ENCODE results near the gene TRIL.
A peak's percentile ranks its signal among the peaks of the same experiment; 100 is the strongest.

Gene TRIL

DNA sequence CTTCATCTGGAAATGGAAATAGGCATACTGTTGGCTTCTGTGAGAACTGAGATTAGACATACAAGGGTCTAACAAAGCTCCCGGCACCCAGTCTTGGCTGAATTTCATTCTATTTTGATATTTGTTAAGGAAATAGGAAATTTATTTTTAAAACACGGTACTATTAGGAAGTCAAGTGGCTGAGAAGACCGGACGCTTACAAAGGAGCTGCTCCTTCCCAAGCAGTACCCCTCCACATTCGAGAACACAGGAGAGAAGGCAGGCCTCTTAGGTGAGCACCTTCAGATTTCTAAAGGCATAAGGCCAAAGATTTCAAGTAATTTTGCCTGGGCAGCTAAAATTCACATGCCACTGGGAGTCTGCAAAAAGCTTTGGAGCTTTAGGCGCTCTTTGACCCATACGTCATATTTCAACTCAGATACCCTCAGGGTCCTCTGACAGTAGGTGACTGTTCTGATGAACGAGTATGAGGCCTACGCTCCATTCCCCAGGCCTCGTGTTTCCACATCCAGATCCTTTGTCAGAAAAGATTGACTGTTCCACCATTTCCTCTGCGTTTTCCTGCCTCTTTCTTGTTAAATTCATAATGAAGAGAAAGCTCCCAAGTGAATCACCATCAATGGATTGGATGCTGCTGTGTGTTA, 17.3 kb downstream of the TRIL start:
- no peak for DNase-seq (ENCODE audit: low spot score)

DNA sequence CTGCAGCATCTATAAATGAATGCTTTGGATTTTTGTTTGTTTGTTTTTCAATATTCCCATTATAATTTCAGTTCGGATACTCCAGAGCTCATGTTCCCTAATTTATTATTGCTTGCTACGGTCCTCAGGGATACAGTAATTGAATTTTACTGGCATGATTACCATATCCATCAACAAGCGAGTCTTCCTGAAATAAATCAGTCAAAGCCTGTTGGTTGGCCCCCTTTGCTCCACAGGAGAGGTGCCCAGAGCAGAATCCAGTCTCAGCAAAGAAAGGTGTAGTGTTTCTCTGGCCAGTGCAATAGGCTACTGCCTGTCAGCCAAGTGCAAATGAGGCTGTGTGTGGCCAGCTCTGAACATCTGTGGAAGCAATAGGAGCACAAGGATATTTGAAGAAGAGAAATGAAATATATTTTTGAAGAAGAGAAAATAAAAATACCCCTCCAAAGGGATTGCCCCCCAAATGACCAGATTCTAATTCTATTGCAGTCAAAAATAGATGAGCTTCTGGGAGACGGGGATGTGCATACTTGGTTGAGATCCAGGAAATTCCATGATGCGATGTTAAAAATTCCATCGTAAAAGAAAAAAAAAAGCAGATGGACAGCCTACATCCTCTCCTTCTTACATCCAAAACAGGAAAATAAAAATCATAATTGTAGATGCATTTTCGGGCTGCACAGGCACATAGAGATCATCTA, 18.1 kb downstream of the TRIL start:
- DNase-seq (ENCODE audit: low spot score) = no peak

DNA sequence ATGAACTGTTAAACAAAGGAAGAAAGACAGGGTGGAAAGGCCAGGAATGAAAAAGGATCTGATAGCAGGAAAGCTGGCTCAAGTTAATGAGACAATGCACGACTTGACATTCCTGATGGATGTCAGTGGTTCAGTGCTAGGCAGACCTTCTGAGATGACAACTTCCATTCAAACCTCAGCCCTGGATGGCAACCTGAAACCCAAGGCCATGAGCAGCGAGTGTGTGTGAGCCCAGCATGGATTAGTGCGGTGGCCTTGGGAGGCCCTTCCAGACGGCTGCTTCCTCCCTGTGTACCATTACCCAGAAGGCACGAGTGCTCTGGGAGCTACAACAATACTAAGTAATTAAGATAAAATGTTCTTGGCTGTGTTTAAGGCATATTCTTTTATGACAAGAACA, 18.8 kb downstream of the TRIL start:
- DNase-seq (ENCODE audit: low spot score) = no peak

DNA sequence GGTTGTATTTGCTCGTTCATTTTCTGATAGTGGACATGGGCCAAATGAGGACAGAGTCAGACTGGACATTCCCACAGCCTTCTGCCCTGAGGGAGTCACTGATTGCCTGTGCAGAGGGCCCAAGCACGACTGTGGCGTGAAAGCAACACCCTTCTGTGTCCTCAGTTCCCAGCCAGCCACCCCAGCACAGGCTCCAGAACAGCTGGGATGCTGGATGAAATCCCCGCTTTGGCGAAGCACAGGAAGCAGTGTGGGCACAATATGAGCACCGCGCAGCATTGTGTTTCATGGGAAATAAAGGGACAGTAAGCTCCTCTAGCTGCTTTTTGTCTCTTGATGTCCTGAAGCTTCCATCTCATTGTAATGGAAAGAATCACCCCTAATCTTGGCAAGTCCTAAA, 20.5 kb downstream of the TRIL start:
- DNase-seq (ENCODE audit: low spot score) = no peak

DNA sequence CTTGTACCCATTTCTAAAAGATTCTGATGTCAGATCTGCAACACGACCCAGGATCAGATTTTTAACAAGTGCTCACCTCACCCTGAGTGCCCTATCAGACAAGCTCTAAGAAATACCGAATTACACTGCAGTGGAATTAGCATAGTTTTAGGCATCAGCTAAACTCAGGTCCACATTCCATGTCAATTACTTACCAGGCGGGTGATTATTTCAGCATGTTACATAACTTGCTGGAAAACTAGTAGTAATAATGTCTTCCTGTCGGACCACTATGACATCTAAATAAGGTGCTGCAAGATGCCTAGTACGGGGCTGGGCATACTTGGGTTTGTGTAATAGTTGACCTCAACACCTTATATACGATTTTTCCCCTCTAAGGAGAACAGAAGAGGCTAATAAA, 21.0 kb downstream of the TRIL start:
- no peak for DNase-seq (ENCODE audit: low spot score)

DNA sequence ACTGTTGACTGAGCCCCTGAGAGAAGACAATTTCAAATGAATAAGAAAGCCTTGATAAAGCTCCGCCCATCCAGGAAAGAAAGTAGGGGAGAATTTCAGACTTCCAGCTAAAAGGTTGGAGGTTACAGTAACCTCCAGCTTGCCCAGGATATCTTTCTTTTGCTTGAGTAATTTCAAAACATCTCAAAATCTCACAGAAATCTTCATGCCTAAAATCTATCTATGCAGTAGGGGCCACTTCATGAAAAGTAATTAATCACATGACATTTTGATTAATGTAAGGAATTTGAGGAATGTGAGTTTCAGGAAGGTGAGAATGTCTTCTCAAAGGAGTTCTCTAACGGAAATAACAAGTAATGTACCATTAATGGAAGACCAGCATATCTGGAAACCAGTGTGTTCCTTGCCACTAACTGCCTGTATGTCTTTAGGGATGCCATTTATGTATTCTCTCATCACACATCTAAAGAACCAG, 24.2 kb downstream of the TRIL start:
- no peak for DNase-seq (ENCODE audit: low spot score)

DNA sequence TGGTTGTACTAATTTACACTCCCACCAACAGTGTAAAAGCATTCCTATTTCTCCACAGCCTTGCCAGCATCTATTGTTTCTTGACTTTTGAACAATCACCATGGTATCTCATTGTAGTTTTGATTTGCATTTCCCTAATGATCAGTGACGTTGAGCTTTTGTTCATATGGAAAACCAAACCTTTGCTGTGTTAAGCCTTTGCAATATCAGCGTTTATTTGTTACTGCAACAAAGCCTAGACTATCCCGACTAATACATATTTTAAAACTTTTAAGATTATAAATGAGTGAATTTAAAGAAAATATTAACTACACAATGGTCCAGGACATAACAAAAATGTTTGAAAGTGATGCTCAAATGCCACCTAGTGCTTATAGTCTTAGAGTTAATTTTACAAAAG, 26.6 kb downstream of the TRIL start:
- no peak for DNase-seq (ENCODE audit: low spot score)

DNA sequence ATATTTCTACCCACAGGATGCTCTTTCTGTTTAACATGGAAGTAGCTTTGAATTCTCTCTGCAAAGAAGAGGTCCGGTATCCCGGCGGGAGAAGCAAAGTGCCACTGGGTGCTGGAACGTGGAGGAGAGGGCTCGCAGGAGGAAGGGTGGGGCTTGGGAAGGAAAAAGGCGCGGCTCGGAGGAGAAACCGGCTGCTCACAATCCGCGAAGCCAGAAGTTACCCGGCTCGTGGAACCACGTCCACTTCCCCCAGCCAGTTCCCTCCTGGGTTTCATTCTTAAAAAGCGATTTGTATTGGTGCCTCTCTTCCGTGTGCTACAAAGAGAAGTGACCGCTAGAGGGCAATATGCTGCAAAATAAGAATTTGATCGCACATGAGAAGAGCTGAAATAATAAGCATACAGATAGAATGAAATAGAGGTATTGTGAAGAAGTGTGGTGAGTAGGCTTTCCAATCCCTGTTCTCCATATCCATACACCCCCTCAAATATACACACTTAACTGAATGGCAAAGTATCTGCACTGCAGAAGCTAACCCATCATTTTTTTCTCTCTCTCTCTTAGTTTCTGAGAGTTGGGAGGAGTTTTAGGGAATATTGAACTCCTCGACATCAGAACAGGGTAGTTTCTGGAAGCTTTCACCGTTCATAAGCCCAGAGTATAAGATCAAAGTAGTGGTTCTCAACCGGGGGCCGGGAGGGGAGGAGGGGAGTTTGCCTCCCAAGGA, 31.1 kb downstream of the TRIL start:
- peak; percentile 67 for DNase-seq (ENCODE audit: low spot score)

DNA sequence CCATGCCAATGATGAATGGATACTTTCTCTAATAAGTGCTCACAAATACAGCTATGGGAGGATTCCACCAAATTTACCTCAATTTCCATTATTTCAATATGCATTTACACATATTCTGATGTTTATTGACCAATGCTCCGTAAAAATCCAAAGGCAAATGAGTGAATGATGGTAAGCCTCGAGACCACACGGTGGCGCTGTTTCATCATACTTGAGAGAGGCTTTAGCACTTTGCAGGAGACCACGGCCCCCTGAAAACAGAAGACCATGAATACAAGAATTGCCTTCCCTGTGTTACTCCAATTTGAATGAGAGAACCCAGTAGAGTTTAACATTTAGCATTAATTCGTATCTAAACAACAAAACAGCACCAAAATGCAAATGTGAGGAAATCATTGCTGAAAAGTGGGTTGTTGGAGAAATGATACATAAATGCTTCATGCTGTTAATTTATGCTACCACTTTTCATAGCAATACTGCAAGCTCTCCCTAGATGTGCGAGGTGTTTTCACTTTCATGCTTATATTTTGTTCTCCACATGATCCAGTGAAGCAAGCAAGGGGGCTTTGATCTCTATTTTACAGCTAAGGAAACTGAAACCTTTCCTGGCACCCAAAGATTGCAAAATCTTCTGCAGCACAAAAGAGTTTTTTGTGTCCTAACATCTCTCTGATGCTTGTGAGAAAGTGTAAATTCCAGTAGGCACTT, 35.4 kb downstream of the TRIL start:
- peak; percentile 78 for DNase-seq (ENCODE audit: low spot score)

DNA sequence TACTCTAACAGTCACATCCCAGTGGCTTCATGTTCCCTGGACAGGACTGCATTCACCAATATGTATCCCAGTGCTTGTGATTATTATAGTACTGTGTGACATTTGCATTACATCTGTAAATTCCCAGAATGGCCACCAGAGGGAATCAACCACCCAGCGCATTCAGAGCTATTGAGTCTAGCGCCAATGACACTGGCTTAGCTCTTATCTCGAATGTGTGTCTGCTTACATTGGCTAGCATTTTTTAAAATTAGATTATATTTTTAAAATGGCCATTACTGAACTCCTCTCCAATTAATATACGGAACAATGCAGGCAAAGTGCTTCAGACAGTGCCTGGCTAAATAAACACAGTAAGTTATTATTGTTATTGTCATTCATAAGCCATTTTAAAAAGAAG, 36.3 kb downstream of the TRIL start:
- peak; percentile 69 for DNase-seq (ENCODE audit: low spot score)

DNA sequence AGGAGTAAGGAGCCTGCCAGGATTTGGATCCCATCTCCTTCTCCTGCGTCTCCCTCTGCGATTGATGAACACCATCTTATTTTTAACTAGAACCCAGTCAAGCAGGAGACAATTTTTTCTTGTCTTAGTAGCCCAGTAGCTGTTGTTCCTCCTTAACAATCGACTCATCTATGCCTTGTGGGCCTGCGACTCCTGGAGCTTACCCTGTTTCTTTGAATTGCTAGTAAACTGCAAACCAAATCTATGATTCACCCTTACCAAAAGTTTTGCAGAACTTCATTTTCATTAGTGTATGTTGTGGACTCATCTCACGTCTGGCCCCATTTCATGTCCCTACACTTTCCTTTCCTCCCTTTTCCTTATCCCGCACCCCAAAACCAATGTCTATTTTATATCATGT, 37.7 kb downstream of the TRIL start:
- no peak for DNase-seq (ENCODE audit: low spot score)

DNA sequence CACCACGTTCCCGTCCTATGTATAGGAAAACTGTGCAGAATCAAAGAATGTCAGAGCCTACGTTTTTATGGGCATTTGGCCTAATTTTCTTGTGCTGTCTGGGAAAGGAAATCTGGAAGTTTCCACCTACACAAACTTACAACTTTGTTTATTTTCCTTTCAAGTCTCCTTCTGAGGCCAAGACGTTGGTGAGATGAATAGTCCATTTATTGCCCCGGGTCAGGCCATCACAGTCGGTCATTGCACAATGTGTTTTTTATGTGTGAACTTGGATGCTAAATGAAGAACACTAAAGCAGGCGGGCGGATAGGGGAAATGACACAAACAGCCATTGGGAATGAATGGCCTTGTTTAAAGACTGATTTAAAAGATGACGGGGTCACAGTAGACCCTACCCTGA, 38.6 kb downstream of the TRIL start:
- no peak for DNase-seq (ENCODE audit: low spot score)

DNA sequence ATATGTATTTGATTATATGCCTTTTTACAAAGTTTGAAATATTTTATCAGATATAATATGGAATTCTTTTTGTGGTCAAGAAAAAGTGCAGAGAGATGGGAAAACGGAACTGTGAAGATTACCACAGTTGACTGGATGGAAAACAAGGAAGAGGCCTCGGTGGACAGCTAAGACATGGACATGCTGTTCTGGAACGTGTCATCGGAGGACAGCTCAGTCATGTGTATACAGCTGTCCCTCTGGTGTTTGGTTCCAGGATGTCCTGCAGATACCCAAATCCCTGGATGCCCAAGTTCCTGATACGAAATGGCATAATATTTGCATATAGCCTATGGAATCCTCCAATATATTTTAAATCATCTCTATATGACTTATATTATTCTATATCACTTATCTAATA, 49.4 kb downstream of the TRIL start:
- no peak for DNase-seq (ENCODE audit: low spot score)

DNA sequence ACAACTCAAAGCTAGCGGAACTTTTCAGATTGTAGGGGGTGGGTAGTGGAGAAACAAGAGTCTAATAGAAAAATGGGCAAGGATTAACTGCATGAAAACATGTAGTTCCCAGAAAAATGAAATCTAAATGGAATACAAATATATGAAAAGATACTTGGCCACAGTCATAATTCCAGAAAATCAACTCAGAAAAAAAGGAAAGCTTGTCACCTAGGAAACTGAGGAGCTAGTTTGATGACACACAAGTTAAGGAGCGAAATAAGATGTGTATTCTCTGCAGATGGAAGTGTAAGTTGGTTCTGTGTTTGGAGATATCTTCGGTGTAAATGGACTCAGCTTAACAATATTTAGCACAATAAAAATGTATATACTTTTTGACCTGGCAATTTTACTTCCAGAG, 52.7 kb downstream of the TRIL start:
- DNase-seq (ENCODE audit: low spot score) = no peak

DNA sequence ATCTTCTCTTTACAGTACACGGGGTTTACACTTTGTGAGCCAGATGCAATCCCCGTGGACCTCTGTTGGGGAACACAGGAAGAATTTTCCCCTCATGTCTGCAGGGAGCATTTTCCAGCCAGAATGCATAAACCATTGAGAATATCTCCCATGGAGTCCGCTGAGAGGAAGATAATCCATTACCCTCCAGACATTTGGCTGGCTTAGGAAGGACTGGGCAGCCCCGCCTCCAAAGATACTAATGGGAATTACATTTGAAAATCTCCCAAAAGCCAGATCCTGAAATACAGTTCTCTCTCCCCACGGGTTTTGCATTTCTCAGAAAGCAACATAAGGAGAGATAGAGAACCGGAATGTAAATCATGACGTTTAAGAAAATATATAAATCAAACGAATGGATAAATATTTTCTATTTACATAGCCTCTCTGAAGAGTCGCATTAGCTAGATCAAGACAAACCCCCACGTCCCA, 53.5 kb downstream of the TRIL start:
- no peak for DNase-seq (ENCODE audit: low spot score)

DNA sequence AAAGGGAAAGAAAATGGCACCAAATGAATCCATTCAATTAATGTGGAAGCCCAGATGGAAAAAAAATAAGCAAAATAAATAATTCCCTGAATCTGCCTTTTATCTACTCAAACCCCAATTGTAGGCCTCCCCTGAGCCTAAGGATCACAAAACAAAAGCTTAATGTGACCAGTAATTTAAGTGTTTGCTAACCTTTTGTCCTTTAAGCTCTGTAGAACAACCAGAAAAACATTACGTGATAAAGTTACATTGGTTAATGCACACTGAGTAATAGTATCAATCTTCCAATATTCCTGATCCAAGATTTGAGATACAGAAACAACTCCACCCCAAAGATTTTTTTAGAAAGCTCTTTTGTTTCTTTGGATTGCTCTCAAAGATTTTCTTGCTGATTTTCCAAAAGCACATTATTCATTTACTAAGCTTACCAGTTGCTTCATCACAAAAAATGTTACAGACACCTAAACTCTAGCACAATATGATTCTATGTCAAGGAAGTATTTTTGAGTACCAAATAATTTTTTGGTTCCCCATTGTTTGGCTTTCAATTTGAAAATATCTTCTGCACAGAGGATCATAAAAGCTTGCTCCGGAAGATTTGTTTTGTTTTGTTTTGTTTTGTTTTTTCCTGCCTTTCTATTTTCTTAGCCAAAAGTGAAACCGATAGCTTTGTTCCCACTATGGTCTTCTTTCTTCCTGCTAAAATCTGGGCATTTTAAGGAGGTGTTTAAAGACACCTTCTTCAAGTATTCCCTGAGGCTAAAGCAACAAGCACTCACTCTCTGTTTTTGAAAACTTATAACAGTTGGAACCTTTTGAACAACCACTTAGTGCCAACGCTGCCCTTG, 54.2 kb downstream of the TRIL start:
- no peak for DNase-seq (ENCODE audit: low spot score)

Measured in hematopoietic multipotent progenitor cell treated with erythropoietin and hydrocortisone succinate and interleukin-3 and kit ligand, for 15 days (in vitro differentiated cells).